Measurements from ENCODE around the gene PCAT6.
A peak's percentile ranks its signal among the peaks of the same experiment; 100 is the strongest.

PCAT6 gene

GRCh38 chr1:202856014-202856413 lies 45.3 kb downstream of the PCAT6 start:
- H3K27me3 ChIP-seq (ENCODE audit: insufficient read depth, low read depth, severe bottlenecking): no peaks in the 10 kb centered on the region
- H3K36me3 ChIP-seq: peaks cover 46% of the 10 kb centered on the region
- H3K4me3 ChIP-seq (ENCODE audit: low read depth, low read length): no peak overlapping the region
- no peak overlapping the region for H3K27ac ChIP-seq
- DNase-seq: no peak
- no peak for TF ChIP-seq CTCF (IDR thresholded peaks at IDR 0.05; ENCODE audit: low read depth, low read length)
- no peaks in the 10 kb centered on the region for H3K9me3 ChIP-seq (ENCODE audit: severe bottlenecking)

- Histone ChIP-seq H3K27ac (no peak overlapping the region), H3K36me3 (peaks cover 40% of the 10 kb centered on the region), H3K4me3 (ENCODE audit: low read depth, low read length) (no peak overlapping the region), H3K9me3 (ENCODE audit: severe bottlenecking) (no peaks in the 10 kb centered on the region), H3K27me3 (ENCODE audit: insufficient read depth, low read depth, severe bottlenecking) (no peaks in the 10 kb centered on the region)
- DNase-seq: no peak
- no peak for TF ChIP-seq CTCF (IDR thresholded peaks at IDR 0.05; ENCODE audit: low read depth, low read length)
Observed at GRCh38 chr1:202857136-202857610, 46.4 kb downstream of the PCAT6 start.

GRCh38 chr1:202858331-202858730 lies 47.6 kb downstream of the PCAT6 start:
- no peak for TF ChIP-seq CTCF (IDR thresholded peaks at IDR 0.05; ENCODE audit: low read depth, low read length)
- H3K27me3 ChIP-seq (ENCODE audit: insufficient read depth, low read depth, severe bottlenecking): no peaks in the 10 kb centered on the region
- no peaks in the 10 kb centered on the region for H3K9me3 ChIP-seq (ENCODE audit: severe bottlenecking)
- no peak overlapping the region for H3K4me3 ChIP-seq (ENCODE audit: low read depth, low read length)
- no peak overlapping the region; the same call in 1 of the 2 replicates for H3K27ac ChIP-seq
- no peak for DNase-seq
- H3K36me3 ChIP-seq: peaks cover 34% of the 10 kb centered on the region

- Histone ChIP-seq H3K27me3 (ENCODE audit: insufficient read depth, low read depth, severe bottlenecking) (no peaks in the 10 kb centered on the region), H3K9me3 (ENCODE audit: severe bottlenecking) (no peaks in the 10 kb centered on the region), H3K27ac (no peak overlapping the region; the same call in 1 of the 2 replicates), H3K36me3 (peaks cover 34% of the 10 kb centered on the region), H3K4me3 (ENCODE audit: low read depth, low read length) (no peak overlapping the region)
- DNase-seq: no peak
- TF ChIP-seq CTCF (IDR thresholded peaks at IDR 0.05; ENCODE audit: low read depth, low read length): no peak
Observed at GRCh38 chr1:202858789-202859414, 48.1 kb downstream of the PCAT6 start.

- Histone ChIP-seq H3K36me3 (peaks cover 23% of the 10 kb centered on the region), H3K4me3 (ENCODE audit: low read depth, low read length) (peak overlapping the region; percentile 69), H3K27ac (peak overlapping the region; percentile 65), H3K9me3 (ENCODE audit: severe bottlenecking) (no peaks in the 10 kb centered on the region), H3K27me3 (ENCODE audit: insufficient read depth, low read depth, severe bottlenecking) (no peaks in the 10 kb centered on the region)
- peak; percentile 86 for DNase-seq
- no peak for TF ChIP-seq CTCF (IDR thresholded peaks at IDR 0.05; ENCODE audit: low read depth, low read length)
Observed at GRCh38 chr1:202860744-202861419, 50.1 kb downstream of the PCAT6 start.
